CD4-positive, alpha-beta T cell (primary cell): Measurements from ENCODE around the gene CSNK1A1L. TPM values are rescaled to one million over a fixed set of nuclear protein-coding genes. Genes with fewer than 3 reads are reported as not detected.

Source experiments
- ATAC-seq: fragments of 200-7000 bp; cut with Tn5 transposase; one replicate; pipeline ENCODE4 v1.10.0; 2022; ENCODE audit warnings: mild to moderate bottlenecking; ENCODE audit not compliant: poor library complexity
- CTCF ChIA-PET: fragments of 350-600 bp; sonication (Branson Sonifier 250); formaldehyde crosslinking; loops from one replicate; lab custom pipeline; 2021; ENCODE audit warnings: antibody characterized with exemption, inconsistent platforms; lab: Charles Lee
- POLR2A ChIA-PET: fragments of 350-600 bp; sonication (Branson Sonifier 250); formaldehyde crosslinking; loops from one replicate; lab custom pipeline; 2021; ENCODE audit warnings: antibody characterized with exemption, inconsistent platforms; lab: Charles Lee
- DNase-seq, 14 experiments: peaks; one replicate each; pipeline ENCODE4 v3.0.0-alpha.2; 2013 to 2020; ENCODE audit warnings: mixed read lengths in 2 of 14
- H3K27ac ChIP-seq, 2 donors: one replicate each; pipeline versions ENCODE4 v1.5.1 to v1.7.0; 2013; ENCODE audit warnings: low read length in 2 of 2, low read depth in 1 of 2, mild to moderate bottlenecking in 1 of 2
- H3K27me3 ChIP-seq, 2 experiments: 1 replicate in 1 of 2; 2 replicates in 1 of 2; pipeline versions ENCODE4 v1.6.1 to v1.7.0; 2013; ENCODE audit warnings: low read length in 2 of 2, control low read depth in 1 of 2, mild to moderate bottlenecking in 1 of 2, moderate library complexity in 1 of 2; ENCODE audit not compliant: insufficient read depth in 2 of 2, control insufficient read depth in 1 of 2
- H3K36me3 ChIP-seq: one replicate; pipeline ENCODE4 v1.6.1; 2013; ENCODE audit warnings: low read length, control low read depth; ENCODE audit not compliant: insufficient read depth
- H3K4me1 ChIP-seq: one replicate; pipeline ENCODE4 v1.6.1; 2013; ENCODE audit warnings: low read length, control low read depth; ENCODE audit not compliant: insufficient read depth
- H3K4me3 ChIP-seq: one replicate; pipeline ENCODE4 v1.5.1; 2013; ENCODE audit warnings: mild to moderate bottlenecking, low read length, moderate library complexity
- H3K9me3 ChIP-seq, 2 experiments: 1 replicate in 1 of 2; 2 replicates in 1 of 2; pipeline versions ENCODE4 v1.6.1 to v1.7.0; 2013; ENCODE audit warnings: low read length in 2 of 2, mild to moderate bottlenecking in 2 of 2, control low read depth in 1 of 2, moderate library complexity in 1 of 2; ENCODE audit not compliant: control insufficient read depth in 1 of 2, insufficient read depth in 1 of 2
- H3K27ac Mint-ChIP-seq: one replicate; pipeline ENCODE4 v1.8.0; 2020; ENCODE audit warnings: mixed read lengths
- H3K27me3 Mint-ChIP-seq: one replicate; pipeline ENCODE4 v1.8.0; 2021; ENCODE audit warnings: mixed read lengths
- H3K36me3 Mint-ChIP-seq: one replicate; pipeline ENCODE4 v1.8.0; 2021; ENCODE audit warnings: low read depth, mixed read lengths
- H3K4me1 Mint-ChIP-seq: one replicate; pipeline ENCODE4 v1.8.0; 2021; ENCODE audit warnings: low read depth, mixed read lengths
- H3K4me3 Mint-ChIP-seq: one replicate; pipeline ENCODE4 v1.8.0; 2020; ENCODE audit warnings: mild to moderate bottlenecking, mixed read lengths
- H3K9me3 Mint-ChIP-seq: one replicate; pipeline ENCODE4 v1.8.0; 2020; ENCODE audit warnings: mixed read lengths
- intact Hi-C, 2 experiments: fragments of 100-400 bp; cut with DNase I in 1 of 2; cut with micrococcal nuclease in 1 of 2; formaldehyde crosslinking; loops; one replicate each; pipeline versions ENCODE4 v1.15.1 to v1.9.0; 2023 to 2025; cut with DNase I, micrococcal nuclease
- total RNA-seq, 174 experiments: library from RNA in 2 of 174; stranded (reverse) in 2 of 174; gene quantifications; one replicate each; pipeline ENCODE4 v1.2.3 and lab custom pipeline; 2021 to 2026
- TF ChIP-seq, protein P1 (sequence below): fragments of 200-600 bp; IDR thresholded peaks from one replicate; pipeline ENCODE4 v1.8.0; 2022; ENCODE audit warnings: antibody characterized with exemption, mild to moderate bottlenecking

The CSNK1A1L gene
- total RNA-seq, 2 experiments from 2014 or later, result not detected

DNA sequence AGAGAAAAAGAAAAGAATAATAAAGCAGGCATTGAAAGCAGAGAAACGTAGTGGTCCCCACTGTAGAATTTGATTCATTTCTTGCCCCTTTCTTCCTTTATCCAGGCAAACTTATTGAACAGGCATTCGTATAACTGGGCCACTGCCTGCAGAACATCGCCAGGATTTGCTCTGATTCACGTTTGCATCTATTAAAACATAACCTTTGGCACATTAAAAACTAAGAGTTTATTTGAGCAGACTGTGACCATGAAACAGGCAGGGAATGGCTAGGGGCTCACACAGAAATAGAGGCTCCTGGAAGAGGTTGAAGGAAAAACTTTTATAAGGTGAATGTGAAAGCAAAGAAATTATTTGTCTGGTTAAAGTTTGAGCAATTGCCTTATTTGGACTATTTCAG, 33.4 kb downstream of the CSNK1A1L start:
- ATAC-seq (no peak), DNase-seq (no peak)
- intact Hi-C loops, result loop anchor here (5.0 to 10.0 kb wide), 4 partner anchors 647 to 1943 kb away; no protein-coding TSS in a partner anchor
- no peak overlapping the region for H3K4me3 ChIP-seq
- no peaks in the 10 kb centered on the region for H3K9me3 Mint-ChIP-seq
- H3K4me1 ChIP-seq, result no peaks in the 10 kb centered on the region
- H3K27ac ChIP-seq, result no peak overlapping the region
- H3K36me3 Mint-ChIP-seq, result no peaks in the 10 kb centered on the region
- ChIA-PET POLR2A (no interaction called here), CTCF (no interaction called here)
- H3K4me3 Mint-ChIP-seq, result no peak overlapping the region
- no peaks in the 10 kb centered on the region for H3K9me3 ChIP-seq
- H3K4me1 Mint-ChIP-seq, result no peaks in the 10 kb centered on the region
- H3K36me3 ChIP-seq, result no peaks in the 10 kb centered on the region
- H3K27me3 Mint-ChIP-seq, result peaks cover 12% of the 10 kb centered on the region
- H3K27me3 ChIP-seq, result no peaks in the 10 kb centered on the region
- no peak overlapping the region for H3K27ac Mint-ChIP-seq
- TF ChIP-seq, protein P1, sequence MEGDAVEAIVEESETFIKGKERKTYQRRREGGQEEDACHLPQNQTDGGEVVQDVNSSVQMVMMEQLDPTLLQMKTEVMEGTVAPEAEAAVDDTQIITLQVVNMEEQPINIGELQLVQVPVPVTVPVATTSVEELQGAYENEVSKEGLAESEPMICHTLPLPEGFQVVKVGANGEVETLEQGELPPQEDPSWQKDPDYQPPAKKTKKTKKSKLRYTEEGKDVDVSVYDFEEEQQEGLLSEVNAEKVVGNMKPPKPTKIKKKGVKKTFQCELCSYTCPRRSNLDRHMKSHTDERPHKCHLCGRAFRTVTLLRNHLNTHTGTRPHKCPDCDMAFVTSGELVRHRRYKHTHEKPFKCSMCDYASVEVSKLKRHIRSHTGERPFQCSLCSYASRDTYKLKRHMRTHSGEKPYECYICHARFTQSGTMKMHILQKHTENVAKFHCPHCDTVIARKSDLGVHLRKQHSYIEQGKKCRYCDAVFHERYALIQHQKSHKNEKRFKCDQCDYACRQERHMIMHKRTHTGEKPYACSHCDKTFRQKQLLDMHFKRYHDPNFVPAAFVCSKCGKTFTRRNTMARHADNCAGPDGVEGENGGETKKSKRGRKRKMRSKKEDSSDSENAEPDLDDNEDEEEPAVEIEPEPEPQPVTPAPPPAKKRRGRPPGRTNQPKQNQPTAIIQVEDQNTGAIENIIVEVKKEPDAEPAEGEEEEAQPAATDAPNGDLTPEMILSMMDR, result no peak

DNA sequence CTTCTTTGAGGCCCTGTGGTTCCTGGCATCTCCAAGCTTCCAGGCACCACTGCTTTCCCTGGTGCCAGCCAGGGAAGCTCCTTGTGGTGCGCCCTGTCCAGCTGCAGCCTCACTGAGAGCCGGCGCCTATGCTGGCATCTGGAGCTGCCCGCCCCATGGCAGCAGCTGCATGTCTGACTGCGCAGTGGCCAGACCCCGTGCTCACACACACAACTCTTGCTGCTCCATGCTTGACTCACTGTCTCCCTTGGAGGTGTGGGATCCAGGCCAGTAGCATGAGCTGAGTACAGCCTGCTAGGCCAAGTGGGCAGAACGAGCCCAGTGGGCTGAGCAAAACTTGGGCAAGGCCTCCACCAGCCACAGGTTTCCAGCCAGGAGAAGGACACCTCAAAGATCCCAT, 34.5 kb downstream of the CSNK1A1L start:
- intact Hi-C loops, result loop anchor here (5.0 to 10.0 kb wide), 4 partner anchors 646 to 1944 kb away; no protein-coding TSS in a partner anchor
- no peak overlapping the region for H3K4me3 ChIP-seq
- no peak overlapping the region for H3K27ac Mint-ChIP-seq
- TF ChIP-seq, protein P1, result no peak
- no peak for DNase-seq
- no peaks in the 10 kb centered on the region for H3K4me1 Mint-ChIP-seq
- POLR2A ChIA-PET, result interaction anchor here (1.2 kb wide), 1 partner anchor 11 kb away, joined by 4 read pairs; the partner anchor contains the start of gene SUPT20H
- no peak for ATAC-seq
- no peaks in the 10 kb centered on the region for H3K27me3 ChIP-seq
- H3K9me3 Mint-ChIP-seq, result no peaks in the 10 kb centered on the region
- H3K4me1 ChIP-seq, result no peaks in the 10 kb centered on the region
- CTCF ChIA-PET, result no interaction called here
- H3K27me3 Mint-ChIP-seq, result peaks cover 12% of the 10 kb centered on the region
- no peaks in the 10 kb centered on the region for H3K9me3 ChIP-seq
- no peak overlapping the region for H3K4me3 Mint-ChIP-seq
- no peak overlapping the region for H3K27ac ChIP-seq
- no peaks in the 10 kb centered on the region for H3K36me3 Mint-ChIP-seq
- no peaks in the 10 kb centered on the region for H3K36me3 ChIP-seq

DNA sequence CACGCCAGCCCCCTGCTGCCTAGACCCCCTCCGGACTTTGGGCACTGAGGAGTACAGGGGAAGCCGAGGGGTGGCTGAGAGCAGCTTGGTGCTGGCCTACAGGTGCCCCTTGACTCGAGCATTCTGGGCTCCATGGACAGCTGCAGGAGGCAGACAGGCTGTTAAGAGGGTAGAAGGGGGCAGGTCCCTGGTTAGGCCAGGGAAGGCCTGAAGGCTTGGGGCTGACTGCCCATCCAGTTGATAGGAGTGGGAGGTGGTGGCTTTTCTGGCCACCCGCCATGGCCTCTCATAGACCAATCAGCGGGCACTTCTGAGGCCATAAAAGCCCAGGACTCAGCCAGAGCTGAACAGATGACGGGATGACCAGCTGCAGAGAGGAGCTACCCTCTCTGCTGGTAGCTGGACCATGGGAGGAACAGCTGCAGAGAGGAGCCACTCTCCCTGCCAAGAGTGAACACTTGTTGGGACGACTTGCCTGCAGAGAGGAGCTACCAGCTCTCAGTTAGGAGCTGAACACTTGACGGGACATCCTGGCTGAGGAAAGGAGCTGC, 35.2 kb downstream of the CSNK1A1L start:
- TF ChIP-seq, protein P1, result no peak
- Histone ChIP-seq H3K4me3 (no peak overlapping the region), H3K27ac (no peak overlapping the region), H3K27me3 (no peaks in the 10 kb centered on the region), H3K36me3 (no peaks in the 10 kb centered on the region), H3K9me3 (no peaks in the 10 kb centered on the region), H3K4me1 (no peaks in the 10 kb centered on the region)
- ATAC-seq, result no peak
- H3K4me3 Mint-ChIP-seq, result no peak overlapping the region
- no peaks in the 10 kb centered on the region for H3K9me3 Mint-ChIP-seq
- POLR2A ChIA-PET, result interaction anchor here (1.2 kb wide), 1 partner anchor 10 kb away, joined by 4 read pairs; the partner anchor contains the start of gene SUPT20H
- peaks cover 12% of the 10 kb centered on the region for H3K27me3 Mint-ChIP-seq
- no peaks in the 10 kb centered on the region for H3K4me1 Mint-ChIP-seq
- no peak overlapping the region for H3K27ac Mint-ChIP-seq
- intact Hi-C loops, result loop anchor here (5.0 to 10.0 kb wide), 4 partner anchors 645 to 1945 kb away; no protein-coding TSS in a partner anchor
- no peak for DNase-seq
- no peaks in the 10 kb centered on the region for H3K36me3 Mint-ChIP-seq
- CTCF ChIA-PET, result no interaction called here
